ENCODE measurements around the gene KIAA0040.

Gene KIAA0040

DNA sequence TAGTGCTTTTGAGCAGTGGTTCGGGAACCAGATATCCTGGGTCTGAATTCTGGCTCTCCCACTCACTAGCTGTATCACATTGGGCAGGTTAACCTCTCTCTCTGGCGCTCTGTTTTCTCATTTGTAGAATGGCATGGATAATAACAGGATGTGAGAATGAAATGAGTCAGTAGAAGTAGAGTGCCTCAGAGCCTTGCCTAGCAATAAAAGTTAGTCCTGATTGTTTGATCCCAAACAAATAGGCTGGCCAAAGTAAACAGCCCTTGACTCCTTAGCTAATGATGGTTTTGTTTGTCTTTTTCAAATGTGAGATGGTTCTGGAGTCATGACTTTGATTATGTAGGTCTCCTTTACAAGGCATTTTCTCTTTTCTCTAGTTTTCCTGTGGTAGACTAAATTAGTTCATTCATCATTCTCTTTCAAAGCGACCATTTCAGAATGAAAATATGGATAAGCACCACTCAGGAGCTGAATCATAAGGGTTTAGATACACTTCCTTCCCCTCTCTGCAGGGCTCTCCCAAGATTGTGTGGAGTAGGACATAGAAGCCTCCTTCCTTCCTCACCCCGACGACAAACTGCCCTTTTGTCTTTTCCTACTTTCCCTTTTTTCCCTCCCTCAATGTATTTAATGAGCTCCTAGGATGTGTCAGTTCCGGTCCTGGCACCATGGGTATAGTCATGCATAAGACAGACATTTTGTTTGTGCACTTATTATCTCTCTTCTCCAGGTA, 23.1 kb downstream of the KIAA0040 start:
- DNase-seq: peak; percentile 79

DNA sequence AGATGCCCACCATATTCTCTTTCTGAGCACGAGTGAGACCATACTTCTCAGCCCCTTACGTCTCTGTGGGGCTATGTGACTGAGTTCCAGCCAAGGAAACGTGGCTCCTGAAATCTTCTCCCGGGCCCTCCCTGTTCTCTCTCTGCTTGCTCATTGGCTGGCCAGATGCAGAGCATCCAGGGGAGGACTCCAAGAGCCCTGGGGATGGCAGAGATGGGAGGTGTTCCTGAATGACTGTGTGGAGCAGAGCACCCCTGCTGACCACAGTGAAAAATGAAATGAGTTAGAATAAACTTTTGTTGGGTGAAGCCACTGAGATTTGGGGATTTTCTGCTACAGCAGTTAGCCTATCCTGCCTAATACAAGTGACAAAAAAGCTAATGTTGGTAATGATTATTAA, 23.8 kb downstream of the KIAA0040 start:
- DNase-seq: peak; percentile 19

DNA sequence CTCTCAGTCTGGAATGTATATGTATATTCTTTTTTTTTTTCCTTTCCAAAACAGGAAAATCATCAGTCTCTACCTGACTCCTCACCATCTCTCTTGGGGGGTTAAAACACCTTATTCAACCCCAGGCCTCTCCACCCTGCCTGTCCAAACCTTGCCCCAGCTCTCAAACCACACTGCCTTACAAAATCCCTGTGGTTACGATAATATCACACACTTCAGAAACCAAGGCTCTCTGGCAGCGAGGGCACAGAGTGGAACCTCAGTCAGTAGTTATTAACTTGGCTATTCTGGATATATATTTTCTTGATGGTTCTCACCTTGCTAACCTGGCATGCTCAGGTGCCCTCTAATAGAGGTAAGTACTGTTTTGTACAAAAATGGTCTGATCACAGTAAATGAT, 24.7 kb downstream of the KIAA0040 start:
- no peak for DNase-seq

DNA sequence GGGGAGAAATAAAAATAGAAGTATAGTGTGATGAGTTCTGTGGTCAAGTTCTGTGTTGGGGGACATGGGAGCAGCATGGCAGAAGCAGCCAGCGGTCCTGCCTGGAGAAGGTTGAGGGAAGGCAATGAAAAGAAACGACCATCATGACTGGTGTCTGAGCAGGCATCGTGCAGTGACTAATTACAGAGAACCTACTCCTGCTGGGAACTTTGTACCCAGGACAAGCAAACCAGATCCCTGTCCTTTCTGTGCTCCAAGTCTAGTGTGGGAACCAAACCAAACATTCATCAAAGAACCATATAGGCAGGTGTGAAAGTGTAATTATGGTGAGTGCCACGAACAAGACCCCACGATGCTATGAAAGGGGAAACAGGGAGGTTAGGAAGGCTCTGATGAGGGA, 25.8 kb downstream of the KIAA0040 start:
- DNase-seq: no peak

DNA sequence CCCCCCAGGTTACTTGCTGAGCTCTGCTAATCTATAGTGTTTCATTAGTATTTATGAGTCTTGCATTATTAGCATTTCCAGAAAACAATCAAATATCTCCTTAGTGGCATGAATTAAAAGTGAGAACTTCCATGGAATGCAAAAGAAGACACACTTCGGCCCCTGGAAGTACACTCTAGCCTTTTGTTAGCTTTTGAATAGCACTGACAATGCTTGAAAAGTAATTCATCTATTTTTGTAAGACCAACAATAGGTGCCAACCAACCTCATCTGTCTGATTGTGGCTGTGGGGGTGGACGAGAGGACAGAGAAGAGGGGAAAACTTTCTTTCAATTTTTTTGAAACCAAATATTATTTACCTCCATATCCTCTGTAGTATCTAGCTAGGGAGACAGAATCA, 27.8 kb downstream of the KIAA0040 start:
- DNase-seq: no peak

DNA sequence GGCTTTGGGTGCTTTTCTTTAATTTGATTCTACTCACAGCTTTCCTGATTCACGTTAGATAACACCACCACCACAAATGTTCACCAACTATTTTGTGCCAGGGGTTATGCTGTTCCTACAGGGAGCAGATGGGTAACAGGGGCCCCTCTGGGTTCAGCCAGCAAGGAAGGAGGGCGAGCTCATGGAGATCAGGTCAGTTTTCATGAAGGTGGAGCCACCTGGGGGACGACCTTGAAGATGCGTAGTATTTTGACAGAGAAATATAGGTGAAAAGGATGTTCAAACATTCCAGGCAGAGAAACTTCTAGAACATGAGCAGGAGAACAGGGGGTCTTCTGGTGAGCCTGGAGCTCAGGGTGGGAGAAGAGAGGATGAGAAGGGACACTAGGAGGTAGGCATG, 28.9 kb downstream of the KIAA0040 start:
- DNase-seq: no peak

DNA sequence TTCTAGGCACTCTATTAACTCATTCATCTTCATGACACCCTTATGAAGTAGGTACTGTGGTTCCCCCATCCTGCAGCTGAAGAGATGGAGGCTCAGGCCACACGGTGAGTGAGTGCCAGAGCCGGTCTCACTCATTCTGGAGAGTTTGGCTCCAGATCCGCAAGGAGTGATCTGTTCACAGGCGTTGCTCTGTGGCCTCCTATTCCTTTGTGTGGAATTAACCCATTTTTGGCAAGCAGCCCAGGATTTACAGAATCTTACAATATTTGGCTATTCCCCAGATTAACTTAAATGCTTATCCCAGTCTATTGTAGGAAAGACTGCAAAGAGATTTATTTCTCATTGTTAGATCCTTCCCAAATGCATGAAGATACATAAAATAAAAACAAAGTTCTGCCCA, 29.6 kb downstream of the KIAA0040 start:
- no peak for DNase-seq

DNA sequence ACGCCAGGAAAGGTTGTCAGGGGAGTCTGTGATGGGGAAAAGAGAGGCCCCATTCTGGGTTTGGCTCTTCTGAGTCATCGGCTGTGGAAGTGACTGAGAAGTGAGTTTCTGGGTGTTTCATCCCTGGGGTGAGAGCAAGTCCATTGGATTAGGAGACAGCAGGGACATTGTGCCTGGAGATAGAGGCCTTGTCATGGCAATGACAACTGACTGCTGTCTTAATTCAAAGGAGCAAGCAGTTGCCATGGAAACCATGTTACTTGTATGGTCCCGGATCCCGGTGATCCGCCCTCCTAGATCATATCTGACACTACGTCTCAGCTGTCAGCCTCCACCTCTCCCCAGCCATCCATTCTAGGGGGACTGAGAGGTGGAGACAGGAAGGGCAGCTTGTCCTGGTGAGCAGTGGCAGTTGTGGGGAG, 34.4 kb downstream of the KIAA0040 start:
- peak; percentile 26 for DNase-seq

DNA sequence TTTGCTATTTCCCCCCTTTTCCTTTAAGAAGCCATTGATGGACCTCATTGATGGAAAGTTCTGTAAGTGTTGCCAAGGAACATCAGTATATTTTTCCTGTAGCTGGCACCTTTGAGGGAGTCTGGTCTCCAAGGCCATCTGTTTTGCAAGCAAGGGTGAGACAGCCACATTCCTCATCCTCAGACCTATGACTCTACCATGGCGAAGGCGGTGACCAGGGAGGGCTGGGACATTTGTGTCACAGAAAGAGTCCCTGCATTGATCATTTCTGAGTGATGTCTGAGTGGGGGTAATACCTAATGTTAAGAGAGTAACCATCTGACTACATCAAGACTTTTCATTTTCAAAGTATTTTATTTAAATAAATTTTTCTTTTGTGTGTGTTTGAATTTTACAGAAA, 35.4 kb downstream of the KIAA0040 start:
- no peak for DNase-seq

DNA sequence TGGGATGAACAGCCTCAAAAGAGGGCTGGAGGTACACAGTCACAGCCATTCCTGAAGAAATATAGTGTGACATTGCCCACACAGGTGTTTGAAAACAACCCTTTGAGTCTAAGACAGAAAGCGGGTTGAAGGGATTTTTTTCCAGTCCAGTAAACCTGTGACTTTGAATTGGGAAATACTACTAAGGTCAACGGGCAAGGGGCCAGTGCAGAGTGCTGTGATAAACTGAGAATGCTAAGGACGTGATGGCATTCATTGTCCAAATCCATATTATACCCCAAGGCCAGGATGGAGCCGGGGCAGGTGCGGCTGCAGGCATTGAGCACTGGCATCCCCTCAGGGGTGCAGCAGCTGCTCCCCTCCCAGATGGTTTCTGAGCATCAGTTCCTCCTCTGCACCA, 36.6 kb downstream of the KIAA0040 start:
- DNase-seq: no peak

DNA sequence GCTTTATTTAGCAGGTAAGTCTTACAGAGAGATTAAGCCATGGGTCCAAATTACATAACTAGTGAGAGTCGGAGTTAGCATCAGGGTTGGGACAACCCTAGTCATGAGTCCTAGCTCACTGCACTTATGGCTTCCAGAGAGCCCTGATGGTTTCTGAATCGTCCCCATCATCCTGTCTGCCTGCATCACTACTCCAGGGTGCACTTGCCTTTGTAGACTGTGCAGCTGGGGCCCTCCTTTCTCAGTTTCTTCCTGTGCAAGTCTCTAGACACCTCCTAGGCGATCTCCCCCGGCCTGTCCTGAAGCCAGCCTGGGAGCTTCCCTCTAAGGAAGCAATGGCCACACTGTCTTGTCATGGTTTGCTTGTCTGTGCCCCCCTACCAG, 37.1 kb downstream of the KIAA0040 start:
- DNase-seq: no peak

DNA sequence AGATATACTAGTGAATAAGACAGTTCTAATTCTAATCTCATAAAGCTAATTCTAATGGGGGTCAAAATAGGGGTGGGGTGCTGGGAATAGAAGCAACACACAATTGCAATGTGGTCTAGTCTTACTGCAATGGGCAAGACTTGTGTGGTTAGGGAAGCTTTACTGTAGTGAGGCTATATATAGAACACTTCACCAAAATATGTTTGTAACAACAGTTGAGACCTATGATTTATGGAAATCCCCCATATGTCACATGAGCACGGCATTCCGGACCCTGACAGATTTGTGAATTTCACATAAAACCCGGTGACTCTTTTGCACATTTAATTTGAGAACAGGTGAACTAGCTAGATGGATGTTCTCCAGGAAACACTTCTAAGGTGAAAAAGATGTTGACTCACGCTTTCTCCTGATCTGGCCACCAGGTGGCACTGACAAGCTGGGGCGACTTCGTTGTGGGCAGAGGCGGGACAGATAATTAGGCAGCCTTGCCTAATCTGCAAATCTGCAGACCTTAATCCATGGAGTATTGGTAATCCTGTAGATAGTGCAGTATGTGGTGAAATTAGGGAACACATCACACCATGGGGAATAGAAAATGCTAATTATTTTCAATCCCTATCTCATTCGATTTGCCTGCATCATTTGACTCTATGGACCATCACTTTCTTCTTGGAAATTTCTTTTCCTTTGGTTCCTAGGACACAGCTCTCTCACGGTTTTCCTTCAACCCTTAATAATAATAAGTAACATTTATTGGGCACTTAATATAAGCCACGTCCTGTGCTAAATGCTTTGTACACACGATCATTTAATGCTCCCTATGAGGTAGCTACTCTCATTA, 37.7 kb downstream of the KIAA0040 start:
- peak; percentile 78 for DNase-seq

DNA sequence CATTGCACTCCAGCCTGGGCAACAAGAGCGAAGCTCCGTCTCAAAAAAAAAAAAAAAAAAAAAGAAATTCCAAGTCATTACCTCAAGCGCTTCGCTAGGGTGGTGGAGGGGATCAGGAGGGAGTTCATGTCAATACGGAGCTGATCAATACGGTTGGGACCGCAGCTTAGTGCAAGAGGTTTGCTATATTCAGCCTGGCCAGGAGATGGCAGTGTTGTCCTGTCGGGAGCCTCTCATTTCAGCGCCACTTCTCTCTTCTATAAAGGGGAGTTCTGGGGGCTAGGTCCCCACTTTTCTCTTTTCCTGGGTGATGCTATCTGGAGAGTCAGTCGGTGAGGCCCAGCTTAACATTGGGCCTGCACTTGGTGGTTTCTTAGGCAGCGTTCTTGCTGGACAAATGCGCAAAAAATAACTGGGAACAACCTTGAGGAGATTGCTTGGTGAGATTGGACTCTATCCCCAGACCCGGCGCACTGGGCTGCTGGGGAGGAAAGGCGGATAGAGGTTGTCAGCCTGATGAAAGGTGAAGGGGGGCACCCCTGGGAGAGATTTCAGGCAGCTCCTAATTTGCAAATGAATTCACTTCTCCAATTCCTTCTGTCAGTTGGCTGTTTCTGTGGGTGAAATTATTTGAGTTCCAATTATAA, 40.4 kb downstream of the KIAA0040 start:
- DNase-seq: peak; percentile 68

DNA sequence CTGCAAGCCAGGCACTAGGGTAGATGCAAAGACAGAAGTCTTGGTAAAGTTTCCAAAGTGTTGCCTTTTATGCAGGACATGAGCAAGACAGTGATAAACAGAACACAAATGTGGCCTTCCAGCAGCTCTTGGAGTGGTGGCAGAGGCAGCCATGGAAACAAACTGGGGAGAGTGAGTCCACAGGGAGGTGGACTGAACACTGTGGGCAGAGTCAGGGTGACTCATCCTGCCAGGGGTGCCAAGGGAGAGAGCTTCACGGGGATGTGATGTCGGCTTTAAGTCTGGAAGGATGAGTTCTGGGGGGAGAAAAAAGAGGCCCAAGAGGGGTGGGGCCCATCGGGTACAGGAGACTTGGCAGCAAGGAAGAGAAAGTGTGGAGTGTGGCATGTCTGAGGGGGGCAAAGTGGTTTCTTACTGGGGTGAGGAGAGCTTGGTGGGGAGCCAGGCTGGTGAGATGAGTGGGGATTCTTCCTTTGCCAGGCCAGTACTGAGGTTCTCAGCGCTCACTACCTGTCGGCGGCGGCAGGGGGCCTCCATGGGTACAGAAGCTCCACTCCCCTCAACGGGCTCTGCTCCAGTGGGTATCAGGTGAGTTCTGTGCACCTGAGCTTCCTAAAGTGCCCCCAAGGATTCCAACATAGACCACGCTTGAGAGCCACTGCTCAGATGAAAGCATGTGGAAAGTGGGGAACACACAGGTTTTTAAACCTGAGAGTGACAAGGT, 41.8 kb downstream of the KIAA0040 start:
- DNase-seq: peak; percentile 48

DNA sequence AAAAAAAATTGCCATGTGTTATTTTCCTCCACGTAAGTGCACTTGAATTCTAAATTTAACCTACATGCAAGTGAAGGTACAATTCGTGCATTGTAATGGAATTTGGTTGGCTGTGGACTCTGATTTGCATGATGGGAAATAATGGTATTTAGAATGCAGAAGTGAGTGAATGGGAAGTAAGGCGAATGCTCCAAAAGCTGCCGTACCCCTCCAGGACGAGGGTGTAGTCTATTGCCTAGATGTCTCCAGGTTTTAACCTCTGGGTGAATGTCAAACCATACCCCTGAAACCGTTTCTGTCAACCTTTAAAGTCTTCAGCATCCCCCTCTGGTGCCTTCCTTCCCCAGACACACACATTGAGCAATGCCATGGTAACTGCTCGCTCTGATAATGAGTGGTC, 44.5 kb downstream of the KIAA0040 start:
- no peak for DNase-seq

DNA sequence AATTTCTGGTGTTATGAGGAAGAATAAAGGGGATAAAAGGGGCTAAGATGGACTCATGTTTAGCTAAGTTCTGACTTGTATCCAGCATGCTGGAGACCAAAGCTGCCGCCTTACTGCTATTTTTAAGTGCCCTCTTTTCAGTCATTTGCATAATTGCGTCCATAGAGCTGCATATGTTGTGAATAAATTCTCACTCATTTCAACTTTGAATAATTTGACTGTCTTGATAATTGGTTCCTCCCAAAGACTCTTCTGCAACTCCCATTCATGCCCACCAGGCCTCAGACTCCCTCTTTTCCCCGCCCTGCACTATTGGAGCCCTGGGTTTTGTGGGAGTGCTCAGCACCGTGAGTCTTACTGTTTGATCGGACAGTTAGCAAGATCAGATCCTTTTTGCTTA, 45.0 kb downstream of the KIAA0040 start:
- DNase-seq: no peak

DNA sequence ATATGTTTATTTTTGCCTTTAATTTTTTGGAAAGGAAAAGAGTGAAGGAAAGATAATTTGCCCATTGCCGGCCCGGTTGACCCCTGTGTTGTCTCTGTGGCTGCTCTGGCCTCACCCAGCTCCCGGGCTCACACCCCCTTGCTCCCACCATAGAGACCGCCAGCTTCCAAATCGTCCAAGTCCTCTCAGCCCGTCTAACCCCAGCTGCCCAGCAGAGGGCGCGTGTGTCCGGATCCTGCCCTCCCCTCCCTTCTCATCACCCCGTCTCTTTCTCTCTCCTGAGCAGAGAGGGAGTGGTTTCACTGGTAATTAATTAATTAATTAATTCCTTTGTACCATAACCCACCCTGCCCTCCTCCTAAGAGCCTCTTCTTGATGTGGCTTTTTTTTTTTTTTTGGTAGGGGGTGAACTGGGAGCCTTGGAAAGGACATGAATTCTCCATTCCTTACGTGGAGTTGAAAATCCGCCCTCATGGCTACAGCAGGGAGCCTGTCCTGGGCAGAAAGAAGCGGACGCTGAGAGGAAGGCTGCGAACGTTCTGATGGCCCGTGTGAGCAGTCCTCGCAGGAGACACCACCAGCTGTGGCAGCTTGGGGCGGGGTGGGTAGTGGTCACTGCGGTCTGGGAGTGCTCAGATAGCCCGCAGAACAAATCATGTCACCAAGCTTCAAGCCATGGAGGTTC, 45.9 kb downstream of the KIAA0040 start:
- DNase-seq: peak; percentile 83

DNA sequence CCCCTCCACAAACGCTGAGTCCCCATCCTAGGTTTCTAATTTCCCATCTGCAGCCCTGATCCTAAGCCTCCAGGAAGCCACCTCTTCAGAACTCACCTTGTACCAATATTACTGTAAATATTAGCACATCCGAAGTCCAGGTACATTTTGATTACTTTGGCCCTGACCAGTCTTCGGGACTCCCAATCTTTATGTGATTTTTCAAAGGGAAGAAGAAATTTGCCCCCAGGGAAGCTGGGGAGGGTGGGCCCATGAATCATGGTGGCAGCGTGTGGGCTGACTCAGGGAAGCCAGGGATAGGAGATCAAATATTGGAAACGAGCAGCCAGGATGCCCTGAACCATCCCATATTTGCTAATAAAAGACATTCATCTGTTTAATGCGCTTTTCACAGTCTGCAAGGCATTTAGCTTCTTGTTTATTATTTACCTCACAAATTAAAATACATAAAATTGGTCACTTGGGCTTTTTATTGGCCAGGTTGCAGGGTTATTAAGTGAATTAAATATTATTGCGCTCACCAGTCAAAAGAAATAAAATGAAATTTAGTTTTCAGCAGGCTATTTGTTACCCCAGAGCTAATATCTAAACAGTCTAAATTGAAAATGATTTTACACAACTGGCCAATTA, 46.6 kb downstream of the KIAA0040 start:
- peak; percentile 19 for DNase-seq

DNA sequence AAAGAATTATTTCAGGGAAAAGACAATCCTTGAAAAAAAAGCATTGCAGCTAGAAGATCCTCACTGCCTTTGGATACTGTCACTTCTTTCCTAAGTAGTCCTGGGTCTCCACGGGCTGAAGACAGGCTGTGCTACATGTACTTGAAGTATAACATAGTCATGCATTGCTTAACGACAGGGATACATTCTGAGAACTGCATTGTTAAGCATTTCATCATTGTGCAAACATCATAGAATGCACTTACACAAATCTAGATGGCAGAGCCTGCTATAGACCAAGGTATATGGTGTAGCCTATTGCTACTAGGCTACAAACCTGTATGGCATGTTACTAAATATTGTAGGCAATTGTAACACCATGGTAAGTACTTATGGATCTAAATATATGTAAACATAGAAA, 54.0 kb downstream of the KIAA0040 start:
- DNase-seq: peak; percentile 27

DNA sequence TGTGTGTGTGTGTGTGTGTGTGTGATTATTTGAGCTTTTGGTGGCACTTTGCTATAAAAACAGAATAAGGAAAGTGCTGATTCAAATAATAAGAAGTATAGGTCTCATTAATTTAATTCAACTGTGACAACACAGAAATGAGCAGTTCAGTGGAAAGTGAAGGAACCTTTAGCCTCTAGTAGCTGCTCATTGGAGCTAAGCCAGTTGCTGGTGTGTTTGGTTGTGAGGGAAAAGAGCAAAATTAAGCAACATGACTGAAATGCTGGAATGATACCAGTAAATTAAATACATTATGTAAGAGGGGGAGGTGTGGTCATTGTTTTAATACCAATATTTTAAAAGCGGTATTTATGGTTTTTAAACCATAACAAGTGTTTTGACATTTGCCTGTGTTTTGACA, 55.2 kb downstream of the KIAA0040 start:
- DNase-seq: no peak

DNA sequence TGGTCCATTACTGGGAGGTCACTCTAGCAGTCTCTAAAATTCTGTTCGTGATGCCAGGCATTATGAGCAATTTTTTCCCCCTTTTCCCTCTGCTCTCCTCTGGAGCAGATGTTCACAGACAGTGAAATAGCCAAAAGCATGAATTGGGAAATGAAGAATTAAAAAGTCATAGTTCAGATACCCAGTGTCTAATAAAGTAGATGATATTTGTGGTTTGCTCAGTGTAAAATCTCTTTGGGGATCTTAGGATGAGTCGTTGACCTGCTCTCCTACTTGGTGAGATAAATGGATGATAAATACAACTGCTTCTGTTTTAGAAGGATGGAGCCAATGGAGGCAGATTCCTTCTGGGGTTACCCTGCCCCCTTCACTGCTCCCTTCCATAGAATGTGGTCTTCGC, 56.3 kb downstream of the KIAA0040 start:
- DNase-seq: no peak

DNA sequence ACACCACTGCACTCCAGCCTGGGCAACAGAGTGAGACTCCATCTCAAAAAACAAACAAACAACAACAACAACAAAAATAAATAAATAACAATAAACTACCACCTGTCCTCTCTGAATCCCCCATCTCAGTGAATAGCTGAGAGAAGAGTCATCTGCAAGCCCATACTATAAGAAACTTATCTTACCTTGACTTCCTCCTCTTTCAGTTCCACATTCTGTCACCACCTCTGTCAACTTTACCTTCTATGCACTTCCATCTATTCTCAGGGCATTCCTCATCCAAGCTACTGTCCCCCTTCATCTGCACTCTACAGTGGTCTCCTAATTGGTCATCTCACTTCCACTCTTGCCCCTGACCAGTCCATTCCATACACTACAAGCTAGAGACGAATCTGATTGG, 58.1 kb downstream of the KIAA0040 start:
- DNase-seq: no peak

Data from DMS53 (cell line).